Liver (tissue), 9 donors: Measurements from ENCODE around the gene ALK. TPM values are rescaled to one million over a fixed set of nuclear protein-coding genes. Genes with fewer than 3 reads are reported as not detected.

Source experiments
- DNase-seq: peaks from one replicate; pipeline ENCODE4 v3.0.0-alpha.2; 2017; ENCODE audit warnings: low spot score
- H3K27ac ChIP-seq, 2 donors: one replicate each; pipeline ENCODE4 v1.7.0; 2013; ENCODE audit warnings: inconsistent platforms in 2 of 2, low read length in 2 of 2, control low read depth in 1 of 2, low read depth in 1 of 2, mild to moderate bottlenecking in 1 of 2
- H3K27me3 ChIP-seq, 4 donors: one replicate each; pipeline versions ENCODE4 v1.6.1 to v1.7.0; 2013; ENCODE audit warnings: low read length in 3 of 4, inconsistent platforms in 1 of 4, mild to moderate bottlenecking in 1 of 4, moderate library complexity in 1 of 4; ENCODE audit not compliant: control insufficient read depth in 4 of 4, insufficient read depth in 4 of 4
- H3K36me3 ChIP-seq, 4 donors: one replicate each; pipeline versions ENCODE4 v1.6.1 to v1.7.0; 2013; ENCODE audit warnings: low read length in 3 of 4, mild to moderate bottlenecking in 3 of 4, low read depth in 1 of 4, moderate library complexity in 1 of 4; ENCODE audit not compliant: control insufficient read depth in 4 of 4, insufficient read depth in 3 of 4
- H3K4me1 ChIP-seq, 4 donors: one replicate each; pipeline versions ENCODE4 v1.6.1 to v1.7.0; 2013; ENCODE audit warnings: low read length in 3 of 4, mild to moderate bottlenecking in 3 of 4, moderate library complexity in 1 of 4; ENCODE audit not compliant: control insufficient read depth in 4 of 4, insufficient read depth in 4 of 4
- H3K4me3 ChIP-seq, 3 donors: one replicate each; pipeline versions ENCODE4 v1.6.1 to v1.7.0; 2013; ENCODE audit warnings: low read length in 3 of 3, control low read depth in 1 of 3, low read depth in 1 of 3, mild to moderate bottlenecking in 1 of 3
- H3K9ac ChIP-seq, 2 donors: one replicate each; pipeline ENCODE4 v1.7.0; 2013; ENCODE audit warnings: low read length in 2 of 2, mild to moderate bottlenecking in 2 of 2, moderate library complexity in 2 of 2, control low read depth in 1 of 2, low read depth in 1 of 2
- H3K9me3 ChIP-seq, 4 donors: one replicate each; pipeline versions ENCODE4 v1.6.1 to v1.7.0; 2013; ENCODE audit warnings: low read length in 3 of 4; ENCODE audit not compliant: control insufficient read depth in 4 of 4
- GABPA ChIP-seq, 2 donors: IDR thresholded peaks in 1 of 2; conservative IDR thresholded peaks in 1 of 2; 2 replicates each; pipeline ENCODE4 v1.6.1; 2016; ENCODE audit warnings: antibody characterized with exemption in 2 of 2, mild to moderate bottlenecking in 1 of 2, moderate library complexity in 1 of 2
- HNF4G ChIP-seq: IDR thresholded peaks from 2 replicates; pipeline ENCODE4 v1.6.1; 2016; ENCODE audit warnings: antibody characterized with exemption
- MAX ChIP-seq: IDR thresholded peaks from 2 replicates; pipeline ENCODE4 v1.6.1; 2016; ENCODE audit warnings: antibody characterized with exemption
- NR2F2 ChIP-seq: IDR thresholded peaks from 2 replicates; pipeline ENCODE4 v1.6.1; 2016; ENCODE audit warnings: antibody characterized with exemption
- RAD21 ChIP-seq, 2 donors: IDR thresholded peaks; 2 replicates each; pipeline ENCODE4 v1.6.1; 2016; ENCODE audit warnings: antibody characterized with exemption in 2 of 2, mild to moderate bottlenecking in 2 of 2
- SP1 ChIP-seq: IDR thresholded peaks from 2 replicates; pipeline ENCODE4 v1.6.1; 2018; ENCODE audit warnings: antibody characterized with exemption, mild to moderate bottlenecking
- YY1 ChIP-seq: IDR thresholded peaks from 2 replicates; pipeline ENCODE4 v1.6.1; 2016; ENCODE audit warnings: antibody characterized with exemption, mild to moderate bottlenecking
- ZBTB33 ChIP-seq: IDR thresholded peaks from 2 replicates; pipeline ENCODE4 v1.6.1; 2016; ENCODE audit warnings: antibody characterized with exemption
- WGBS: extraction: QIAGEN DNeasy Blood & Tissue Kit; methylation state at CpG from one replicate; pipeline ENCODE4 v1.1.7; 2013; 5-methylcytosine and 5-hydroxymethylcytosine counted together
- polyA plus RNA-seq, 2 donors: library from polyadenylated mRNA; stranded (reverse) in 1 of 2; unstranded in 1 of 2; fragments of 200-250 nt in 1 of 2; fragments of >200 nt in 1 of 2; fragmentation: Nextera tagmentation in 1 of 2; extraction: Ambion mirVana in 1 of 2; gene quantifications; one replicate each; pipeline versions ENCODE4 v1.2.1 to v1.2.3, GENCODE V29; 2013 to 2015
- total RNA-seq, 2 donors: library from RNA; depleted of rRNA; stranded (reverse); fragments of >200 nt; gene quantifications; one replicate each; pipeline ENCODE4 v1.2.3, GENCODE V29; 2014
- TF ChIP-seq, protein P1 (sequence below): fragments of 150-350 bp; IDR thresholded peaks from 2 replicates; pipeline ENCODE4 v1.5.1; 2017; ENCODE audit warnings: improper control_type of control experiment, low read depth, low read length; ENCODE audit not compliant: missing input control
- donor health status: healthy.
- donor health status: healthy.
- donor health status: healthy.
- donor health status: healthy.
- donor health status: healthy.

Gene ALK
- total and polyA plus RNA-seq, 4 donors, result under 0.01 TPM; not detected in 3

DNA sequence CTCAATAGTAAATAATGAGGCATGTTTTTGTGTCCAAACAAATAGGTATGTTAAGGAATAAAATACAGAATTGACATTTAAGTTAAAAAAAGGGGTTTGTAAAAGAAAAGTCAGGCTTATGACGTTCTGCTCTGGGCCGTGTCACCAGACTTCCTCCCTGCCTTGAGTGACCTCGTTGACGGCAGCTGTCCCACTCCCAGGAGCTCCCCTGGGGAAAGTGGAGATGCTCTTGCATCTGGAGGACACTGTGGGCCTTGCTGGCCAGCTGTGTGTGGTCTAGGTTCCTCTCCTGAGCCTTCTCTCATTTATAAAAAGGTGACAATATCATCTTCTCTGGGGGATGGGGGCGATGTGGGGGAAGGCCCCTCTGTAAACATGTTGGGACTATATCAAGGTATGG, 609.9 kb downstream of the ALK start:
- Histone ChIP-seq H3K4me3 (no peak overlapping the region), H3K4me1 (no peaks in the 10 kb centered on the region), H3K9ac (no peak overlapping the region), H3K9me3 (no peaks in the 10 kb centered on the region), H3K27ac (no peak overlapping the region), H3K36me3 (no peaks in the 10 kb centered on the region), H3K27me3 (no peaks in the 10 kb centered on the region)
- TF ChIP-seq, protein P1, sequence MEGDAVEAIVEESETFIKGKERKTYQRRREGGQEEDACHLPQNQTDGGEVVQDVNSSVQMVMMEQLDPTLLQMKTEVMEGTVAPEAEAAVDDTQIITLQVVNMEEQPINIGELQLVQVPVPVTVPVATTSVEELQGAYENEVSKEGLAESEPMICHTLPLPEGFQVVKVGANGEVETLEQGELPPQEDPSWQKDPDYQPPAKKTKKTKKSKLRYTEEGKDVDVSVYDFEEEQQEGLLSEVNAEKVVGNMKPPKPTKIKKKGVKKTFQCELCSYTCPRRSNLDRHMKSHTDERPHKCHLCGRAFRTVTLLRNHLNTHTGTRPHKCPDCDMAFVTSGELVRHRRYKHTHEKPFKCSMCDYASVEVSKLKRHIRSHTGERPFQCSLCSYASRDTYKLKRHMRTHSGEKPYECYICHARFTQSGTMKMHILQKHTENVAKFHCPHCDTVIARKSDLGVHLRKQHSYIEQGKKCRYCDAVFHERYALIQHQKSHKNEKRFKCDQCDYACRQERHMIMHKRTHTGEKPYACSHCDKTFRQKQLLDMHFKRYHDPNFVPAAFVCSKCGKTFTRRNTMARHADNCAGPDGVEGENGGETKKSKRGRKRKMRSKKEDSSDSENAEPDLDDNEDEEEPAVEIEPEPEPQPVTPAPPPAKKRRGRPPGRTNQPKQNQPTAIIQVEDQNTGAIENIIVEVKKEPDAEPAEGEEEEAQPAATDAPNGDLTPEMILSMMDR, result no peak
- no peak for TF ChIP-seq NR2F2
- no peak for DNase-seq
- WGBS, result 69% methylated on average over 5 of the region's 5 CpGs

GRCh38 chr2:29310650-29311348, 610.6 kb downstream of the ALK start:
- DNase-seq, result no peak
- Histone ChIP-seq H3K27ac (no peak overlapping the region), H3K9ac (no peak overlapping the region), H3K36me3 (no peaks in the 10 kb centered on the region), H3K4me1 (no peaks in the 10 kb centered on the region), H3K27me3 (no peaks in the 10 kb centered on the region), H3K9me3 (no peaks in the 10 kb centered on the region), H3K4me3 (no peak overlapping the region)
- TF ChIP-seq MAX (no peak), YY1 (no peak), HNF4G (no peak), GABPA (IDR thresholded peaks at IDR 0.05 in 1 of 2, conservative IDR thresholded peaks at IDR 0.05 in 1 of 2) (no peak), SP1 (no peak), ZBTB33 (no peak), RAD21 (IDR thresholded peaks at IDR 0.05) (no peak)
- TF ChIP-seq, protein P1, result no peak
- whole genome bisulfite sequencing, result 66% methylated on average over 10 of the region's 10 CpGs
